K562 (cell line): Measurements from ENCODE around the gene SFT2D2. TPM values are rescaled to one million over a fixed set of nuclear protein-coding genes. Genes with fewer than 3 reads are reported as not detected.

Experiments
- ARID2 ChIP-seq: fragments of 450-650 bp; IDR thresholded peaks from 2 replicates; pipeline ENCODE4 v1.6.1; 2017; ENCODE audit warnings: antibody characterized with exemption, mild to moderate bottlenecking
- BDP1 ChIP-seq: IDR thresholded peaks from 3 replicates; pipeline ENCODE4 v1.6.1; 2011; ENCODE audit not compliant: insufficient read length, insufficient read depth
- CBFA2T2 ChIP-seq: fragments of 450-650 bp; conservative IDR thresholded peaks from 2 replicates; pipeline ENCODE4 v1.6.1; 2017; ENCODE audit warnings: mild to moderate bottlenecking
- CHD1 ChIP-seq: fragments of 200-600 bp; sonication (generic); IDR thresholded peaks from one replicate; pipeline ENCODE4 v1.6.1; 2012; ENCODE audit warnings: mild to moderate bottlenecking, moderate library complexity, low read length, inconsistent platforms
- CXXC5 ChIP-seq: fragments of 250-450 bp; sonication (Bioruptor Pico); IDR thresholded peaks from 2 replicates; pipeline ENCODE4 v1.8.0; 2022; ENCODE audit warnings: inconsistent platforms, mild to moderate bottlenecking, moderate library complexity
- ELF4 ChIP-seq: fragments of 450-650 bp; formaldehyde crosslinking; IDR thresholded peaks from 2 replicates; pipeline ENCODE4 v1.4.0; 2022; ENCODE audit warnings: missing genetic modification characterization
- HNRNPK ChIP-seq: fragments of 200-400 bp; formaldehyde crosslinking; IDR thresholded peaks from one replicate; pipeline ENCODE4 v1.6.1; 2018; ENCODE audit warnings: mild to moderate bottlenecking, low read depth, low read length; ENCODE audit not compliant: poor library complexity, severe bottlenecking
- HNRNPUL1 ChIP-seq: fragments of 200-400 bp; formaldehyde crosslinking; IDR thresholded peaks from 2 replicates; pipeline ENCODE4 v1.6.1; 2017; ENCODE audit warnings: low read length
- MBD1 ChIP-seq: fragments of 250-450 bp; sonication (Bioruptor Pico); IDR thresholded peaks from 2 replicates; pipeline ENCODE4 v1.8.0; 2022; ENCODE audit warnings: inconsistent platforms
- NR1H2 ChIP-seq: sonication (generic); formaldehyde crosslinking; IDR thresholded peaks from 2 replicates; pipeline ENCODE4 v1.4.0; 2020; ENCODE audit warnings: mild to moderate bottlenecking, missing genetic modification reagents
- PATZ1 ChIP-seq: fragments of 250-450 bp; sonication (Bioruptor Pico); IDR thresholded peaks from 2 replicates; pipeline ENCODE4 v1.5.0; 2020; ENCODE audit warnings: mild to moderate bottlenecking, borderline replicate concordance
- PPARD ChIP-seq: fragments of 250-450 bp; sonication (Bioruptor Pico); IDR thresholded peaks from 2 replicates; pipeline ENCODE4 v1.8.0; 2022; ENCODE audit warnings: inconsistent platforms, mild to moderate bottlenecking, moderate library complexity
- RBM14 ChIP-seq: fragments of 200-400 bp; formaldehyde crosslinking; IDR thresholded peaks from 2 replicates; pipeline ENCODE4 v1.6.1; 2018; ENCODE audit warnings: low read depth, mild to moderate bottlenecking, low read length, moderate library complexity, borderline replicate concordance; ENCODE audit not compliant: insufficient read depth
- SMARCA5 ChIP-seq: fragments of 450-650 bp; IDR thresholded peaks from 2 replicates; pipeline ENCODE4 v1.6.1; 2016
- TSC22D4 ChIP-seq: fragments of 450-650 bp; IDR thresholded peaks from 2 replicates; pipeline ENCODE4 v1.6.1; 2016; ENCODE audit warnings: missing genetic modification characterization, missing biosample characterization, control low read depth
- UBTF ChIP-seq, 2 experiments: IDR thresholded peaks; 2 replicates each; pipeline ENCODE4 v1.6.1; 2012; ENCODE audit warnings: improper control_type of control experiment in 2 of 2, low read depth in 2 of 2, low read length in 2 of 2, borderline replicate concordance in 1 of 2
- ZNF280B ChIP-seq: fragments of 250-450 bp; sonication (Bioruptor Pico); IDR thresholded peaks from 2 replicates; pipeline ENCODE4 v1.5.1; 2021; ENCODE audit warnings: mild to moderate bottlenecking
- ZNF830 ChIP-seq: fragments of 250-450 bp; sonication (Bioruptor Pico); IDR thresholded peaks from 2 replicates; pipeline ENCODE4 v1.5.0; 2021; ENCODE audit warnings: mild to moderate bottlenecking
- polyA plus RNA-seq, 8 experiments: library from polyadenylated mRNA; depleted of rRNA in 4 of 8; stranded (reverse) in 5 of 8; unstranded in 3 of 8; fragments of >200 nt; fragmentation: Nextera tagmentation in 2 of 8; fragmentation: Illumina TruSeq in 1 of 8; extraction: Ambion mirVana in 2 of 8; extraction: Trizol in 1 of 8; gene quantifications; 2 replicates each; pipeline versions ENCODE4 v1.2.1 to v1.2.3, GENCODE V29; 2011 to 2014; ENCODE audit warnings: inconsistent platforms in 1 of 8, missing spikeins in 1 of 8
- total RNA-seq, 7 experiments: library from RNA; depleted of rRNA in 6 of 7; stranded (reverse); fragments of >200 nt in 6 of 7; fragmentation: Illumina TruSeq in 2 of 7; extraction: Trizol in 2 of 7; gene quantifications; 2 replicates each; pipeline versions ENCODE4 v1.2.1 to v1.2.3, GENCODE V29; 2011 to 2021; ENCODE audit warnings: low replicate concordance in 1 of 7
- TF ChIP-seq, protein P1 (sequence below): fragments of 200-800 bp; sonication (Bioruptor generic); IDR thresholded peaks from 2 replicates; pipeline ENCODE4 v1.6.1; 2017; ENCODE audit warnings: missing genetic modification characterization, missing compliant biosample characterization

SFT2D2 gene
- total and polyA plus RNA-seq, 9 of the 15 experiments (the other 6 are each of a cell fraction or from before 2014, with no cell fraction given), result 3.4 to 50.1 (median 21.6) TPM

GRCh38 chr1:168287237-168287664 lies 61.4 kb downstream of the SFT2D2 start (continued):
- TF ChIP-seq PATZ1 (CRISPR knock-in tag) (no peak), RBM14 (no peak), ZNF280B (CRISPR knock-in tag) (no peak), PPARD (CRISPR knock-in tag) (no peak), NR1H2 (CRISPR knock-in tag) (no peak), SMARCA5 (no peak), HNRNPUL1 (no peak), ZNF830 (CRISPR knock-in tag) (no peak), ARID2 (no peak), BDP1 (no peak), CXXC5 (CRISPR knock-in tag) (no peak), HNRNPK (no peak), ELF4 (CRISPR knock-in tag) (no peak), MBD1 (CRISPR knock-in tag) (no peak), UBTF (IDR thresholded peaks at IDR 0.05; ENCODE audit: borderline replicate concordance in 1 of 2, low read depth in 2 of 2, low read length in 2 of 2) (no peak), CBFA2T2 (no peak), CHD1 (no peak), TSC22D4 (tag) (no peak)
- TF ChIP-seq, protein P1, sequence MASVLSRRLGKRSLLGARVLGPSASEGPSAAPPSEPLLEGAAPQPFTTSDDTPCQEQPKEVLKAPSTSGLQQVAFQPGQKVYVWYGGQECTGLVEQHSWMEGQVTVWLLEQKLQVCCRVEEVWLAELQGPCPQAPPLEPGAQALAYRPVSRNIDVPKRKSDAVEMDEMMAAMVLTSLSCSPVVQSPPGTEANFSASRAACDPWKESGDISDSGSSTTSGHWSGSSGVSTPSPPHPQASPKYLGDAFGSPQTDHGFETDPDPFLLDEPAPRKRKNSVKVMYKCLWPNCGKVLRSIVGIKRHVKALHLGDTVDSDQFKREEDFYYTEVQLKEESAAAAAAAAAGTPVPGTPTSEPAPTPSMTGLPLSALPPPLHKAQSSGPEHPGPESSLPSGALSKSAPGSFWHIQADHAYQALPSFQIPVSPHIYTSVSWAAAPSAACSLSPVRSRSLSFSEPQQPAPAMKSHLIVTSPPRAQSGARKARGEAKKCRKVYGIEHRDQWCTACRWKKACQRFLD (CRISPR knock-in tag), result no peak
